Measurements from ENCODE around the gene KATNAL1. TPM values are rescaled to one million over a fixed set of nuclear protein-coding genes. Genes with fewer than 3 reads are reported as not detected.

KATNAL1 gene
- total and polyA plus RNA-seq, 10 of the 15 experiments (the other 5 are each of a cell fraction or from before 2014, with no cell fraction given): 6.5 to 18.7 (median 11.7) TPM

GRCh38 chr13:30337061-30337610 is 29.8 kb upstream of the KATNAL1 start (continued):
- TF ChIP-seq CHD4 (IDR thresholded peaks at IDR 0.05) (no peak), KLF5 (IDR thresholded peaks at IDR 0.05; ENCODE audit: partially characterized antibody) (no peak), NFYB (IDR thresholded peaks at IDR 0.05; ENCODE audit: insufficient read depth, low read depth, low read length) (no peak), NR2C2 (IDR thresholded peaks at IDR 0.05; ENCODE audit: borderline replicate concordance, control insufficient read depth, insufficient read length, low read depth) (no peak)

GRCh38 chr13:30334663-30335386 is 27.5 kb upstream of the KATNAL1 start:
- H3K27me3 ChIP-seq (replicated peaks in 1 of 2; ENCODE audit: control insufficient read depth in 2 of 2, insufficient read depth in 2 of 2, low read length in 1 of 2): no peaks in the 10 kb centered on the region
- no peak overlapping the region for H3K4me2 ChIP-seq (ENCODE audit: control insufficient read depth, insufficient read depth)
- BruUV-seq (replicated peaks): no TSS peak
- CTCF ChIA-PET: interaction anchor here (0.6 to 5.8 kb wide), 20 partner anchors 10 to 472 kb away, joined by 3 to 94 read pairs (median 4); no protein-coding TSS in a partner anchor
- no peaks in the 10 kb centered on the region for H3K79me2 ChIP-seq (ENCODE audit: control insufficient read depth, insufficient read depth, low read length)
- H3K4me3 ChIP-seq: no peak overlapping the region
- H3K36me3 ChIP-seq (ENCODE audit: control insufficient read depth in 2 of 2, insufficient read depth in 2 of 2, low read length in 1 of 2): no peaks in the 10 kb centered on the region
- H3K9ac ChIP-seq (ENCODE audit: control insufficient read depth, insufficient read depth, low read length): no peak overlapping the region
- H2AFZ ChIP-seq (ENCODE audit: control insufficient read depth, low read depth, low read length): no peak overlapping the region
- POLR2A ChIA-PET: interaction anchor here (0.7 kb wide), 1 partner anchor 42 kb away, joined by 9 read pairs; no protein-coding TSS in a partner anchor
- SMC1A ChIA-PET (ENCODE audit: uncharacterized antibody, unreplicated experiment): interaction anchor here (0.7 to 2.2 kb wide), 10 partner anchors 15 to 237 kb away, joined by 3 to 14 read pairs (median 3); partner anchors contain the start of gene KATNAL1
- no peaks in the 10 kb centered on the region for H3K9me3 ChIP-seq (replicated peaks; ENCODE audit: control insufficient read depth, insufficient read depth, low read length)
- no peak overlapping the region for H3K27ac ChIP-seq (ENCODE audit: control insufficient read depth, insufficient read depth)
- intact Hi-C loops (cut with micrococcal nuclease; ENCODE audit: unreplicated experiment) (loop anchor here (1.0 kb wide), 1 partner anchor 203 kb away; no protein-coding TSS in a partner anchor), in situ Hi-C loops (cut with MboI) (loop anchor here (5.0 kb wide), 1 partner anchor 198 kb away; no protein-coding TSS in a partner anchor)
- no peaks in the 10 kb centered on the region for H3K4me1 ChIP-seq (ENCODE audit: control insufficient read depth, insufficient read depth, low read length)
- DNase-seq (ENCODE audit: low read depth, low spot score): no peak
- peak; percentile 91 for FAIRE-seq
- WGBS (ENCODE audit: insufficient coverage, insufficient replicate concordance, low lambda C conversion rate, missing lambda C conversion rate): 86% methylated on average over 13 of the region's 13 CpGs
- peak; percentile 85 for ATAC-seq
- H4K20me1 ChIP-seq (ENCODE audit: control insufficient read depth, insufficient read depth): no peaks in the 10 kb centered on the region
- RAD21 ChIA-PET (ENCODE audit: unreplicated experiment): interaction anchor here (3.1 kb wide), 1 partner anchor 202 kb away, joined by 19 read pairs; no protein-coding TSS in a partner anchor
- TF ChIP-seq LARP7 (IDR thresholded peaks at IDR 0.05) (no peak), NFYB (IDR thresholded peaks at IDR 0.05; ENCODE audit: insufficient read depth, low read depth, low read length) (no peak), POLR2A (IDR thresholded peaks at IDR 0.05; ENCODE audit: low read depth, low read length) (no peak), IRF4 (IDR thresholded peaks at IDR 0.05; ENCODE audit: low read depth, low read length) (0 out of 2 replicates have a peak, but pooled peaks have one; percentile 36), ZBTB11 (CRISPR knock-in tag; IDR thresholded peaks at IDR 0.05) (no peak), MLLT1 (IDR thresholded peaks at IDR 0.05) (0 out of 2 replicates have a peak, but pooled peaks have one; percentile 33), YY1 (IDR thresholded peaks at IDR 0.05; ENCODE audit: low read depth, low read length) (0 out of 2 replicates have a peak, but pooled peaks have one; percentile 18), CTCF (IDR thresholded peaks at IDR 0.05 in 2 of 3, conservative IDR thresholded peaks at IDR 0.05 in 1 of 3; ENCODE audit: control insufficient read depth in 2 of 3, extremely low read depth in 1 of 3, insufficient read depth in 1 of 3, low read depth in 3 of 3, low read length in 3 of 3) (peak; percentile 52 to 59 (median 58); a peak in 5 of 6 replicates), RFX5 (IDR thresholded peaks at IDR 0.05; ENCODE audit: low read depth, low read length) (no peak), RAD21 (IDR thresholded peaks at IDR 0.05; ENCODE audit: insufficient read depth, low read depth, low read length) (peak; percentile 68), ATF7 (IDR thresholded peaks at IDR 0.05; ENCODE audit: low read depth) (no peak)
